Body of pancreas (tissue), 4 donors: ENCODE measurements around the gene MYOZ1. TPM values are rescaled to one million over a fixed set of nuclear protein-coding genes. Genes with fewer than 3 reads are reported as not detected.
A peak's percentile ranks its signal among the peaks of the same experiment; 100 is the strongest.

Source experiments
- ATAC-seq: fragments of 150-250 bp; one replicate; pipeline ENCODE4 v1.9.1; 2016
- DNase-seq, 4 donors: peaks; one replicate each; pipeline ENCODE4 v3.0.0-alpha.2; 2019
- H3K27ac ChIP-seq, 4 donors: fragments of 200-600 bp; sonication (generic); 1 replicate in 3 of 4; 2 replicates in 1 of 4; pipeline versions ENCODE4 v1.5.1 to v1.6.1; 2016 to 2019; ENCODE audit warnings: mild to moderate bottlenecking in 1 of 4, mixed read lengths in 1 of 4, moderate library complexity in 1 of 4
- H3K27me3 ChIP-seq, 2 donors: fragments of 200-600 bp; sonication (generic); one replicate each; pipeline ENCODE4 v1.6.0; 2016; ENCODE audit warnings: mild to moderate bottlenecking in 1 of 2
- H3K36me3 ChIP-seq, 2 donors: fragments of 200-600 bp; sonication (generic); replicated peaks in 1 of 2; 2 replicates each; pipeline ENCODE4 v1.5.1; 2016; ENCODE audit warnings: low read depth in 2 of 2; ENCODE audit not compliant: insufficient read depth in 1 of 2
- H3K4me1 ChIP-seq: fragments of 200-600 bp; sonication (generic); one replicate; pipeline ENCODE4 v1.6.0; 2016
- H3K4me3 ChIP-seq, 2 donors: fragments of 200-600 bp; sonication (generic); 1 replicate in 1 of 2; 2 replicates in 1 of 2; pipeline ENCODE4 v1.5.1; 2016 to 2019
- H3K9me3 ChIP-seq, 3 donors: fragments of 200-600 bp; sonication (generic); 1 replicate in 2 of 3; 2 replicates in 1 of 3; pipeline ENCODE4 v1.5.1; 2016
- POLR2A ChIP-seq, 3 donors: fragments of 450-650 bp; IDR thresholded peaks; one replicate each; pipeline ENCODE4 v1.6.1; 2016; ENCODE audit warnings: antibody characterized with exemption in 3 of 3, mild to moderate bottlenecking in 2 of 3
- WGBS, 2 donors: methylation state at CpG; one replicate each; pipeline ENCODE4 v1.1.5; 2017; 5-methylcytosine and 5-hydroxymethylcytosine counted together
- intact Hi-C: fragments of 100-400 bp; cut with DNase I; formaldehyde crosslinking; loops from one replicate; pipeline ENCODE4 v1.15.1; 2023
- total RNA-seq, 2 donors: library from RNA; depleted of rRNA; stranded (reverse); fragments of >200 nt; gene quantifications; one replicate each; pipeline ENCODE4 v1.1.0, GENCODE V29; 2016
- TF ChIP-seq, protein P1 (sequence below), 7 experiments: fragments of 450-650 bp in 4 of 7; fragments of 200-600 bp in 3 of 7; sonication (generic) in 3 of 7; IDR thresholded peaks; one replicate each; pipeline ENCODE4 v1.5.1; 2016 to 2019; ENCODE audit warnings: antibody characterized with exemption in 7 of 7

MYOZ1 gene
- total RNA-seq, 2 donors from 2014 or later: not detected

DNA sequence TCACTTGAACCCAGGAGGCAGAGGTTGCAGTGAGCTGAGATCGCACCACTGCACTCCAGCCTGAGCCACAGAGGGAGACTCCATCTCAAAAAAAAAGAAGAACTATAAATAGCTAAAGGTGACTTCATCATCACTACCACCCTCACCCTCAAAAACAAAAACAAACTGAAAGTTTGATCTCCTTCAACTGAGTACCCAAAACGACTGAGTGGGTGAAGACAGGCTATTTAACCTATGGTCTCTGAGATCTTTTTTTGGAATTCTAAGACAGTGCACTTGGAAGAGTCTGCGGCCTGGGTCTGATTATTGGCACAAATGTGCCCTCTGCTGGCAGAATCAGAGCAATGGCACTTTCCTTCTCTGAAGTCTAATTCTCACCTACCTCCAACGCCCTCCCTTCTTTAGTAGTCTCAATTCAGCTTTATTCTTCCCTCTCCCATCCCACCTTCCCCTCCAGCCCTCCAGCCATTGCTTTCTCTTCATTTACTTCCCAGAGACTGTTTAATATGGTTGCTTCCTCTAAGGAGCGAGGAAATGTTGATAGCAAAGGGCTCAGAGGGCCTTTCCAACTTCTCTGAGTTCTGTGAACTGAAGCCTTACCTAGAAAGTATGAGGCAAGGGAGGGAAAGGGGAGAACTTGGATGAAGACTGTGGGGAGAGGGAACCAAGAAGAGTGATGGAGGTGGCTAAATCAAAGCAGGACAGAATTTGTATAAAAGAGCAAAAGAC is 2.9 kb upstream of the MYOZ1 start:
- H3K27ac ChIP-seq: no peak overlapping the region
- peak; percentile 79 for ATAC-seq
- intact Hi-C loops: loop anchor here (5.0 kb wide), 1 partner anchor 117 kb away; no protein-coding TSS in a partner anchor

DNA sequence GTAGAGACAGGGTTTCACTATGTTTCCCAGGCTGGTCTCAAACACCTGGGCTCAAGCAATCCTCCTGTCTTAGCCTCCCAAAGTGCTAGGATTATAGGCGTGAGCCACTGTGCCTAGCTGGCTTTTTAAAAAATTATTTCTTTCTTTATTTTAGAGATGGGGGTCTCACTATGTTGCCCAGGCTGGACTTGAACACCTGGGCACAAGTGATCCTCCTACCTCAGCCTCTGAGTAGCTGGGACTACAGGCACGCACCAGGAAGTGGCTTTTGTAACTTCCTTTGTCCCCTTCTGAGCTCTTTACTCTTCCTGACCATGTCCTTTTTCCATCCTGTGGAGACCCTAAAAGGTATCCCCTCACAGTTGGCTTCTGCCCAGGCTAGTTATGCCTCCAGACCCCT is 2.1 kb upstream of the MYOZ1 start:
- intact Hi-C loops: loop anchor here (5.0 kb wide), 1 partner anchor 116 kb away; no protein-coding TSS in a partner anchor

More for the DNA sequence above, 2.9 kb upstream of the MYOZ1 start:
- 13 to 19% methylated on average over 5 of the region's 5 CpGs for WGBS, 2 donors
- Histone ChIP-seq H3K27me3 (no peaks in the 10 kb centered on the region), H3K4me3 (no peak overlapping the region), H3K4me1 (peaks cover 20% of the 10 kb centered on the region), H3K36me3 (no peaks in the 10 kb centered on the region), H3K9me3 (no peaks in the 10 kb centered on the region)
- TF ChIP-seq, protein P1, sequence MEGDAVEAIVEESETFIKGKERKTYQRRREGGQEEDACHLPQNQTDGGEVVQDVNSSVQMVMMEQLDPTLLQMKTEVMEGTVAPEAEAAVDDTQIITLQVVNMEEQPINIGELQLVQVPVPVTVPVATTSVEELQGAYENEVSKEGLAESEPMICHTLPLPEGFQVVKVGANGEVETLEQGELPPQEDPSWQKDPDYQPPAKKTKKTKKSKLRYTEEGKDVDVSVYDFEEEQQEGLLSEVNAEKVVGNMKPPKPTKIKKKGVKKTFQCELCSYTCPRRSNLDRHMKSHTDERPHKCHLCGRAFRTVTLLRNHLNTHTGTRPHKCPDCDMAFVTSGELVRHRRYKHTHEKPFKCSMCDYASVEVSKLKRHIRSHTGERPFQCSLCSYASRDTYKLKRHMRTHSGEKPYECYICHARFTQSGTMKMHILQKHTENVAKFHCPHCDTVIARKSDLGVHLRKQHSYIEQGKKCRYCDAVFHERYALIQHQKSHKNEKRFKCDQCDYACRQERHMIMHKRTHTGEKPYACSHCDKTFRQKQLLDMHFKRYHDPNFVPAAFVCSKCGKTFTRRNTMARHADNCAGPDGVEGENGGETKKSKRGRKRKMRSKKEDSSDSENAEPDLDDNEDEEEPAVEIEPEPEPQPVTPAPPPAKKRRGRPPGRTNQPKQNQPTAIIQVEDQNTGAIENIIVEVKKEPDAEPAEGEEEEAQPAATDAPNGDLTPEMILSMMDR (IDR thresholded peaks at IDR 0.05): peak; percentile 69 to 97 (median 95)
- no peak for TF ChIP-seq POLR2A (IDR thresholded peaks at IDR 0.05)
- peak; percentile 63 to 75 (median 67) for DNase-seq

DNA sequence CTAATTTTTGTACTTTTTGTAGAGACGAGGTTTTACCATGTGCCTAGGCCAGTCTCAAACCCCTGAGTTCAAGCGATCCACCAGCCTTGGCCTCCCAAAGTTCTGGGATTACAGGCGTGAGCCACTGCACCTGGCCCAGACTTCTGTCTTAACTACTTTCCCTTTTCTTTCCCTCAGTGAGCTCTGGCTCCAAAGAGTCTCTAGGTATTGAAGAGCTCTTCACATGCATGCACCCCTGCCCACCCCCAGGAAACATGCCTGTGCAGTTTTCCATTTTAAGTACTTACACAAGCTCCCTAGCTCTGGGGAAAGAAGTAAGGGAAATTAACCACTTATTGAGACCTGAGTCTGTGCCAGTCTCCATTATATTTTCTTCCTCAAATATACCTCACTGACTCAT is 2.0 kb downstream of the MYOZ1 start:
- H3K4me1 ChIP-seq: no peaks in the 10 kb centered on the region
- WGBS, 2 donors: 78 to 81% methylated on average over 3 of the region's 3 CpGs

More for the DNA sequence above, 2.1 kb upstream of the MYOZ1 start:
- TF ChIP-seq, protein P1 (IDR thresholded peaks at IDR 0.05): no peak
- no peak for TF ChIP-seq POLR2A (IDR thresholded peaks at IDR 0.05)
- H3K27ac ChIP-seq: no peak overlapping the region
- H3K36me3 ChIP-seq: no peaks in the 10 kb centered on the region
- DNase-seq: no peak
- H3K9me3 ChIP-seq: no peaks in the 10 kb centered on the region
- 79 to 84% methylated on average over 2 of the region's 2 CpGs for WGBS, 2 donors
- no peaks in the 10 kb centered on the region for H3K27me3 ChIP-seq
- peaks cover 14% of the 10 kb centered on the region for H3K4me1 ChIP-seq
- ATAC-seq: no peak
- H3K4me3 ChIP-seq: no peak overlapping the region

DNA sequence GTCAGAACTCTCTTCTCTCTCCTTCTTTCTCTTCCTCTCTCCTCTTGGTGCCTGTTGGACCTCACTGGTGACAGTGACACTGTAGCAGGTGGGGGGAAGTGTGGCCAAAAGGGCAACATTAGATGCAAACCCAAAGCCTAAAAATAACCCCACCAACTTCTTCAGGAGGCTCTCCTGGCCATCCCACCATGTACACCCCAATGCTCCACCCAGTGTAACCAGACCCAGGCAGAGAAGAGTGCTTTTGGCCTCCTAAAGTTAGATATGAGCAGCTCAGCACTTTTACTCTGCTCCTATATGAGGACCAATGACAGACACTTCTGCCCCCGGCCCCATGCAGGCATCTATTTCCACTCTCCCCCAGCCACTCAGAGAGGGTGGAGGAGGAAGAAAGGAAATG is 5.5 kb downstream of the MYOZ1 start:
- H3K4me3 ChIP-seq: no peak overlapping the region
- H3K27ac ChIP-seq: no peak overlapping the region
- no peak for DNase-seq
- no peaks in the 10 kb centered on the region for H3K9me3 ChIP-seq
- TF ChIP-seq, protein P1 (IDR thresholded peaks at IDR 0.05): no peak
- no peak for TF ChIP-seq POLR2A (IDR thresholded peaks at IDR 0.05)
- 37 to 56% methylated on average over 1 of the region's 1 CpG for WGBS, 2 donors
- no peaks in the 10 kb centered on the region for H3K4me1 ChIP-seq
- no peaks in the 10 kb centered on the region for H3K36me3 ChIP-seq
- ATAC-seq: no peak
- no peaks in the 10 kb centered on the region for H3K27me3 ChIP-seq
- intact Hi-C loops: no loop called here

More for the DNA sequence above, 2.0 kb downstream of the MYOZ1 start:
- intact Hi-C loops: no loop called here
- Histone ChIP-seq H3K27me3 (no peaks in the 10 kb centered on the region), H3K9me3 (no peaks in the 10 kb centered on the region), H3K36me3 (no peaks in the 10 kb centered on the region), H3K27ac (no peak overlapping the region), H3K4me3 (no peak overlapping the region)
- ATAC-seq (no peak), DNase-seq (no peak)
- TF ChIP-seq, protein P1 (IDR thresholded peaks at IDR 0.05): no peak
- TF ChIP-seq POLR2A (IDR thresholded peaks at IDR 0.05): no peak

DNA sequence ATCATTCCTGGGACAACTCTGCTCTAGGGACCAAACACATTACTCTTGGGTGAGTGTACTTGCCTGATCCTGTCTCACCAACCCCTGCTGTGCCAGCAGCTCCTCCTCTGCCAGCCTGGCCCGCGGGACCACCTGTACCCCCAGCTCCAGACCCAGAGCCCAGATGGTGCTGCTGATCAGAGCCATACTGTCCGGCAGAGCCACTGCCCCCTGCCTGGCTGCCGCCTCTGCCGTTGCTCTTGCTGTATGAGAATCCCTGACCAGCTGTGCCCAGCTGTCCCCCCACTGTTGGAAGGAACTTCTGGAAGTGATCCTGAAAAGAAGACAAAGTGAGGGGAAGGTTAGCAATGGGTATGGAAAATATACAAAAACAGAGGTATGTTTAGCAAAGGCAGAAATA is 6.9 kb downstream of the MYOZ1 start:
- H3K27ac ChIP-seq: no peak overlapping the region
- no peak overlapping the region for H3K4me3 ChIP-seq
- no peak for DNase-seq
- no peak for ATAC-seq
- no peaks in the 10 kb centered on the region for H3K36me3 ChIP-seq
- no peaks in the 10 kb centered on the region for H3K4me1 ChIP-seq
- WGBS, 2 donors: 66 to 71% methylated on average over 4 to 5 of the region's 5 CpGs
- TF ChIP-seq, protein P1 (IDR thresholded peaks at IDR 0.05): no peak
- H3K27me3 ChIP-seq: no peaks in the 10 kb centered on the region
- H3K9me3 ChIP-seq: no peaks in the 10 kb centered on the region
- intact Hi-C loops: no loop called here
